Endothelial cell of umbilical vein (primary cell): ENCODE data around the gene MYO16. TPM values are rescaled to one million over a fixed set of nuclear protein-coding genes. Genes with fewer than 3 reads are reported as not detected.

Source experiments
- BruUV-seq: library from RNA; stranded (reverse); fragments of 400-500 nt; replicated peaks from 2 replicates; lab custom pipeline; 2021; lab: Mats Ljungman, UMichigan
- CTCF ChIA-PET: fragments of 300-600, 350-600 bp; sonication (Branson Sonifier 250); formaldehyde crosslinking; loops from one replicate; lab custom pipeline; 2021; ENCODE audit warnings: antibody characterized with exemption, inconsistent platforms; lab: Charles Lee
- POLR2A ChIA-PET: fragments of 300-600, 350-600 bp; sonication (Branson Sonifier 250); formaldehyde crosslinking; loops from one replicate; lab custom pipeline; 2021; ENCODE audit warnings: antibody characterized with exemption, inconsistent platforms; lab: Charles Lee
- DNase-seq: peaks from one replicate; pipeline ENCODE4 v3.0.0-alpha.2; 2011; ENCODE audit warnings: low read depth, low spot score
- FAIRE-seq: peaks from 2 replicates; lab custom pipeline; 2011; peaks lifted over from hg19 to GRCh38; lab: Jason Lieb, UNC
- H2AFZ ChIP-seq: 2 replicates; pipeline ENCODE4 v1.6.0; 2012; ENCODE audit warnings: low read depth, low read length, control low read depth, inconsistent platforms
- H3K27ac ChIP-seq: 2 replicates; pipeline ENCODE4 v1.5.1; 2011; ENCODE audit warnings: low read depth, mild to moderate bottlenecking, control low read depth, low read length, moderate library complexity; ENCODE audit not compliant: insufficient read depth
- H3K27me3 ChIP-seq, 2 experiments: 2 replicates each; pipeline versions ENCODE4 v1.6.0 to v1.6.1; 2011; ENCODE audit warnings: low read length in 2 of 2, mixed read lengths in 1 of 2; ENCODE audit not compliant: control insufficient read depth in 2 of 2, insufficient read depth in 2 of 2
- H3K36me3 ChIP-seq, 2 experiments: 2 replicates in 1 of 2; 3 replicates in 1 of 2; pipeline ENCODE4 v1.5.1; 2011; ENCODE audit warnings: low read length in 2 of 2, mild to moderate bottlenecking in 1 of 2, moderate library complexity in 1 of 2; ENCODE audit not compliant: control insufficient read depth in 2 of 2, insufficient read depth in 2 of 2; ENCODE audit errors: extremely low read depth in 1 of 2
- H3K4me1 ChIP-seq: 3 replicates; pipeline ENCODE4 v1.5.1; 2011; ENCODE audit warnings: mild to moderate bottlenecking, low read length; ENCODE audit not compliant: control insufficient read depth, insufficient read depth; ENCODE audit errors: extremely low read depth
- H3K4me2 ChIP-seq: 2 replicates; pipeline ENCODE4 v1.6.1; 2011; ENCODE audit warnings: low read length, control low read depth, mixed read lengths; ENCODE audit not compliant: insufficient read depth
- H3K4me3 ChIP-seq, 3 experiments: fragments of 200-600 bp in 1 of 3; sonication (generic), shearing (Covaris generic) in 1 of 3; replicated peaks in 1 of 3; 2 replicates each; pipeline ENCODE4 v1.5.1; 2011 to 2016; ENCODE audit warnings: control low read depth in 3 of 3, low read length in 3 of 3, mild to moderate bottlenecking in 2 of 3, inconsistent platforms in 1 of 3, low read depth in 1 of 3, moderate library complexity in 1 of 3; ENCODE audit not compliant: insufficient read depth in 1 of 3
- H3K79me2 ChIP-seq: 2 replicates; pipeline ENCODE4 v1.6.0; 2012; ENCODE audit warnings: low read length, inconsistent platforms; ENCODE audit not compliant: control insufficient read depth, insufficient read depth
- H3K9ac ChIP-seq: replicated peaks from 2 replicates; pipeline ENCODE3; 2011; ENCODE audit warnings: low read length, control low read depth; ENCODE audit not compliant: insufficient read depth; ENCODE audit errors: extremely low read depth
- H3K9me1 ChIP-seq: replicated peaks from 3 replicates; pipeline ENCODE4 v1.6.0; 2011; ENCODE audit warnings: mild to moderate bottlenecking, low read length; ENCODE audit not compliant: control insufficient read depth, insufficient read depth; ENCODE audit errors: extremely low read depth
- H3K9me3 ChIP-seq: replicated peaks from 2 replicates; pipeline ENCODE4 v1.5.1; 2012; ENCODE audit warnings: low read length, inconsistent platforms; ENCODE audit not compliant: control insufficient read depth, insufficient read depth
- H4K20me1 ChIP-seq: replicated peaks from 2 replicates; pipeline ENCODE3; 2011; ENCODE audit warnings: mild to moderate bottlenecking, low read length; ENCODE audit not compliant: control insufficient read depth, insufficient read depth; ENCODE audit errors: extremely low read depth
- EZH2 ChIP-seq: IDR thresholded peaks from 2 replicates; pipeline ENCODE4 v1.6.1; 2012; ENCODE audit warnings: borderline replicate concordance, low read depth, mild to moderate bottlenecking, moderate library complexity, low read length, inconsistent platforms; ENCODE audit not compliant: severe bottlenecking
- FOS ChIP-seq: IDR thresholded peaks from 2 replicates; pipeline ENCODE4 v1.6.1; 2011; ENCODE audit warnings: mild to moderate bottlenecking, low read length, moderate library complexity, borderline replicate concordance; ENCODE audit not compliant: insufficient read depth
- GATA2 ChIP-seq: IDR thresholded peaks from 2 replicates; pipeline ENCODE4 v1.7.0; 2011; ENCODE audit warnings: low read depth, mild to moderate bottlenecking, moderate library complexity, mixed read lengths, low read length; ENCODE audit not compliant: insufficient read length, insufficient read depth
- JUN ChIP-seq: IDR thresholded peaks from 2 replicates; pipeline ENCODE4 v1.6.1; 2011; ENCODE audit warnings: borderline replicate concordance, low read depth; ENCODE audit not compliant: insufficient read length, insufficient read depth
- MYC ChIP-seq: IDR thresholded peaks from one replicate; pipeline ENCODE4 v1.6.1; 2011; ENCODE audit warnings: mild to moderate bottlenecking, low read depth, low read length
- POLR2A ChIP-seq: IDR thresholded peaks from 2 replicates; pipeline ENCODE4 v1.6.1; 2012; ENCODE audit warnings: low read depth, mild to moderate bottlenecking, control low read depth, low read length
- POLR2AphosphoS5 ChIP-seq: IDR thresholded peaks from 2 replicates; pipeline ENCODE4 v1.6.1; 2012; ENCODE audit warnings: low read depth, mild to moderate bottlenecking, control low read depth, low read length, moderate library complexity; ENCODE audit not compliant: insufficient read depth
- dilution Hi-C: fragments of 300-500 bp; cut with MboI; formaldehyde crosslinking; loops from one replicate; pipeline ENCODE4 v1.15.0; 2019; ENCODE audit warnings: low sequenced_read_pairs; ENCODE audit not compliant: extremely low pct_ligation_motif_present
- intact Hi-C: fragments of 100-400 bp; cut with micrococcal nuclease; formaldehyde crosslinking; loops from one replicate; pipeline ENCODE4 v1.10.0; 2022
- polyA plus RNA-seq, 4 experiments: library from polyadenylated mRNA; depleted of rRNA in 3 of 4; stranded (reverse) in 3 of 4; unstranded in 1 of 4; fragments of >200 nt; gene quantifications; 2 replicates each; pipeline versions ENCODE4 v1.2.1 to v1.2.3, GENCODE V29; 2011 to 2012; ENCODE audit warnings: missing spikeins in 1 of 4
- total RNA-seq: library from RNA; stranded (reverse); gene quantifications from 2 replicates; pipeline ENCODE4 v1.2.3, GENCODE V29; 2021
- TF ChIP-seq, protein P1 (sequence below), 2 donors: IDR thresholded peaks; 1 replicate in 1 of 2; 2 replicates in 1 of 2; pipeline ENCODE4 v1.5.1; 2011; ENCODE audit warnings: low read length in 2 of 2, mild to moderate bottlenecking in 2 of 2, moderate library complexity in 2 of 2, control low read depth in 1 of 2, inconsistent platforms in 1 of 2, low read depth in 1 of 2; ENCODE audit not compliant: insufficient read depth in 1 of 2; ENCODE audit errors: extremely low read depth in 1 of 2
- TF ChIP-seq, protein P2 (sequence below): IDR thresholded peaks from 2 replicates; pipeline ENCODE4 v1.6.1; 2011; ENCODE audit not compliant: insufficient read depth, insufficient read length

Gene MYO16
- total and polyA plus RNA-seq, 2 donors (not counting 3 experiments of a cell fraction or from before 2014, with no cell fraction given): 0.03 to 0.04 TPM

DNA sequence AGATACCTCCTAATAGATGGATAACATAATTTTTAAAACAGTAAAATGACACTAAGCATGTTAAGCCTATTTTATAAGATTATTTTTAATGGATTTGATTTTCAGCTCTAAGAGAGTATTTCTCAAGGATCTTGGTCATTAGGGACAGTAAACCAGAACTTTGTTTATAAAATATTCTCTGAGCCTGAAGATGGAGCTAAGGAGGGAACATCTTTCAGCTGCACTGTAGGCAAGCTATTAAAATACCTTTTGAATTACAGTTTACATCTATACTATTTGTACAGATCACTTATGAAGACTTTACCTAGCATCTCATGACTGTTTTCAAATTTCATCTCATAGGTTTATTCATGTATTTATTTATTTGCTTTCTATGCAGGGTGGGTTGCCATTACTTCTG is 345.3 kb downstream of the MYO16 start:
- Histone ChIP-seq H3K36me3 (no peaks in the 10 kb centered on the region), H3K9me1 (no peaks in the 10 kb centered on the region), H3K9ac (no peak overlapping the region), H3K4me1 (no peaks in the 10 kb centered on the region), H2AFZ (no peak overlapping the region), H3K4me2 (no peak overlapping the region), H3K79me2 (no peaks in the 10 kb centered on the region), H3K27ac (no peak overlapping the region), H3K4me3 (no peak overlapping the region), H3K27me3 (peaks cover 5 to 8% of the 10 kb centered on the region in 2 experiments), H4K20me1 (no peaks in the 10 kb centered on the region), H3K9me3 (no peaks in the 10 kb centered on the region)
- dilution Hi-C loops: no loop called here
- CTCF ChIA-PET: interaction anchor here (0.9 kb wide), 1 partner anchor 80 kb away, joined by 3 read pairs; no protein-coding TSS in a partner anchor
- intact Hi-C loops: no loop called here
- FAIRE-seq (no peak), DNase-seq (no peak)
- TF ChIP-seq POLR2A: no peak
- no peak for TF ChIP-seq EZH2
- TF ChIP-seq JUN: no peak
- TF ChIP-seq, protein P1, sequence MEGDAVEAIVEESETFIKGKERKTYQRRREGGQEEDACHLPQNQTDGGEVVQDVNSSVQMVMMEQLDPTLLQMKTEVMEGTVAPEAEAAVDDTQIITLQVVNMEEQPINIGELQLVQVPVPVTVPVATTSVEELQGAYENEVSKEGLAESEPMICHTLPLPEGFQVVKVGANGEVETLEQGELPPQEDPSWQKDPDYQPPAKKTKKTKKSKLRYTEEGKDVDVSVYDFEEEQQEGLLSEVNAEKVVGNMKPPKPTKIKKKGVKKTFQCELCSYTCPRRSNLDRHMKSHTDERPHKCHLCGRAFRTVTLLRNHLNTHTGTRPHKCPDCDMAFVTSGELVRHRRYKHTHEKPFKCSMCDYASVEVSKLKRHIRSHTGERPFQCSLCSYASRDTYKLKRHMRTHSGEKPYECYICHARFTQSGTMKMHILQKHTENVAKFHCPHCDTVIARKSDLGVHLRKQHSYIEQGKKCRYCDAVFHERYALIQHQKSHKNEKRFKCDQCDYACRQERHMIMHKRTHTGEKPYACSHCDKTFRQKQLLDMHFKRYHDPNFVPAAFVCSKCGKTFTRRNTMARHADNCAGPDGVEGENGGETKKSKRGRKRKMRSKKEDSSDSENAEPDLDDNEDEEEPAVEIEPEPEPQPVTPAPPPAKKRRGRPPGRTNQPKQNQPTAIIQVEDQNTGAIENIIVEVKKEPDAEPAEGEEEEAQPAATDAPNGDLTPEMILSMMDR (IDR thresholded peaks at IDR 0.05; ENCODE audit: extremely low read depth in 1 of 2, insufficient read depth in 1 of 2, low read depth in 1 of 2, low read length in 2 of 2): no peak
- TF ChIP-seq MYC: no peak
- no peak for TF ChIP-seq FOS
- TF ChIP-seq POLR2AphosphoS5: no peak
- TF ChIP-seq GATA2: no peak
- TF ChIP-seq, protein P2, sequence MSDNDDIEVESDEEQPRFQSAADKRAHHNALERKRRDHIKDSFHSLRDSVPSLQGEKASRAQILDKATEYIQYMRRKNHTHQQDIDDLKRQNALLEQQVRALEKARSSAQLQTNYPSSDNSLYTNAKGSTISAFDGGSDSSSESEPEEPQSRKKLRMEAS: no peak
- no TSS peak for BruUV-seq
- POLR2A ChIA-PET: interaction anchor here (0.6 kb wide), 1 partner anchor 705 kb away, joined by 5 read pairs; no protein-coding TSS in a partner anchor
